GM23338 (cell line): ENCODE data around the gene EZH1. TPM values are rescaled to one million over a fixed set of nuclear protein-coding genes. Genes with fewer than 3 reads are reported as not detected.

Experiments
- ATAC-seq: fragments of 200-7000 bp; cut with Tn5 transposase; 3 replicates; pipeline ENCODE4 v1.9.1; 2020
- DNase-seq: peaks from one replicate; pipeline ENCODE4 v3.0.0-alpha.2; 2015; ENCODE audit warnings: low spot score
- H2AFZ ChIP-seq: fragments of 200-600 bp; sonication (generic); 2 replicates; pipeline ENCODE4 v1.8.0; 2016; ENCODE audit warnings: antibody characterized with exemption, mild to moderate bottlenecking, moderate library complexity
- H3F3A ChIP-seq: fragments of 200-600 bp; sonication (generic); replicated peaks from 2 replicates; pipeline ENCODE4 v1.8.0; 2017; ENCODE audit warnings: antibody characterized with exemption, mixed run types, low read depth
- H3K27ac ChIP-seq: fragments of 200-600 bp; sonication (generic); 2 replicates; pipeline ENCODE4 v1.6.1; 2016; ENCODE audit warnings: low read depth
- H3K27me3 ChIP-seq: fragments of 200-600 bp; sonication (generic); 2 replicates; pipeline ENCODE4 v1.8.0; 2016; ENCODE audit warnings: mild to moderate bottlenecking, mixed run types, moderate library complexity; ENCODE audit not compliant: insufficient read depth
- H3K36me3 ChIP-seq: fragments of 200-600 bp; sonication (generic); 2 replicates; pipeline ENCODE4 v1.8.0; 2016; ENCODE audit warnings: mild to moderate bottlenecking; ENCODE audit not compliant: insufficient read depth
- H3K4me1 ChIP-seq: fragments of 200-600 bp; sonication (generic); 2 replicates; pipeline ENCODE4 v1.8.0; 2016; ENCODE audit warnings: mild to moderate bottlenecking, moderate library complexity; ENCODE audit not compliant: insufficient read depth
- H3K4me2 ChIP-seq: fragments of 200-600 bp; sonication (generic); 2 replicates; pipeline ENCODE4 v1.7.1; 2017; ENCODE audit warnings: mixed run types
- H3K4me3 ChIP-seq: fragments of 200-600 bp; sonication (generic); 2 replicates; pipeline ENCODE4 v1.6.1; 2016; ENCODE audit warnings: mixed run types
- H3K79me2 ChIP-seq: fragments of 200-600 bp; sonication (generic); replicated peaks from 2 replicates; pipeline ENCODE4 v1.8.0; 2017; ENCODE audit warnings: mild to moderate bottlenecking; ENCODE audit not compliant: insufficient read depth
- H3K9me2 ChIP-seq: fragments of 200-600 bp; sonication (generic); 2 replicates; pipeline ENCODE4 v1.8.0; 2017; ENCODE audit not compliant: insufficient read depth
- H4K20me1 ChIP-seq: fragments of 200-600 bp; sonication (generic); replicated peaks from 2 replicates; pipeline ENCODE4 v1.8.0; 2017; ENCODE audit warnings: mild to moderate bottlenecking; ENCODE audit not compliant: insufficient read depth
- H3K27ac Mint-ChIP-seq: 2 replicates; pipeline ENCODE4 v1.8.0; 2020; ENCODE audit warnings: inconsistent platforms, mild to moderate bottlenecking, moderate library complexity, mixed read lengths
- H3K27me3 Mint-ChIP-seq: 3 replicates; pipeline ENCODE4 v1.8.0; 2022; ENCODE audit warnings: low read depth, mild to moderate bottlenecking, moderate library complexity, mixed read lengths, inconsistent platforms; ENCODE audit not compliant: insufficient read depth, poor library complexity
- H3K36me3 Mint-ChIP-seq: 3 replicates; pipeline ENCODE4 v1.8.0; 2021; ENCODE audit warnings: low read depth, mild to moderate bottlenecking, inconsistent platforms, moderate library complexity, mixed read lengths
- H3K4me1 Mint-ChIP-seq: 3 replicates; pipeline ENCODE4 v1.8.0; 2020; ENCODE audit warnings: mild to moderate bottlenecking, inconsistent platforms, mixed read lengths
- H3K4me3 Mint-ChIP-seq: 3 replicates; pipeline ENCODE4 v1.8.0; 2021; ENCODE audit warnings: moderate library complexity, mild to moderate bottlenecking, inconsistent platforms, mixed read lengths
- H3K9me3 Mint-ChIP-seq: 3 replicates; pipeline ENCODE4 v1.8.0; 2020; ENCODE audit warnings: moderate library complexity, mild to moderate bottlenecking, inconsistent platforms, mixed read lengths
- CREB1 ChIP-seq: fragments of 250-450 bp; sonication (Bioruptor Pico); IDR thresholded peaks from 2 replicates; pipeline ENCODE4 v1.5.0; 2020; ENCODE audit warnings: low read depth, mild to moderate bottlenecking, moderate library complexity
- ETS1 ChIP-seq: IDR thresholded peaks from 2 replicates; pipeline ENCODE4 v1.6.1; 2016; ENCODE audit warnings: antibody characterized with exemption
- EZH2phosphoT487 ChIP-seq: fragments of 200-600 bp; sonication (generic); IDR thresholded peaks from one replicate; pipeline ENCODE4 v1.8.1; 2018; ENCODE audit warnings: antibody characterized with exemption; ENCODE audit not compliant: unreplicated experiment
- NANOG ChIP-seq: IDR thresholded peaks from 2 replicates; pipeline ENCODE4 v1.6.1; 2016; ENCODE audit warnings: antibody characterized with exemption, borderline replicate concordance
- POLR2AphosphoS5 ChIP-seq: IDR thresholded peaks from 2 replicates; pipeline ENCODE4 v1.6.1; 2016; ENCODE audit warnings: antibody characterized with exemption, low read depth
- REST ChIP-seq: IDR thresholded peaks from one replicate; pipeline ENCODE4 v1.6.1; 2018; ENCODE audit warnings: antibody characterized with exemption; ENCODE audit not compliant: unreplicated experiment
- STAT1 ChIP-seq: IDR thresholded peaks from one replicate; pipeline ENCODE4 v1.6.1; 2016; ENCODE audit warnings: antibody characterized with exemption; ENCODE audit not compliant: unreplicated experiment
- ZNF462 ChIP-seq: fragments of 250-450 bp; sonication (Bioruptor Pico); IDR thresholded peaks from 2 replicates; pipeline ENCODE4 v1.5.0; 2020; ENCODE audit warnings: mild to moderate bottlenecking, moderate library complexity
- polyA plus RNA-seq: library from polyadenylated mRNA; unstranded; fragments of >200 nt; fragmentation: Nextera tagmentation; extraction: Ambion mirVana; gene quantifications from 2 replicates; pipeline ENCODE4 v1.2.1, GENCODE V29; 2016
- total RNA-seq: library from RNA; depleted of rRNA; stranded (reverse); fragments of >200 nt; shearing (Covaris generic); gene quantifications from 2 replicates; pipeline ENCODE4 v1.2.3, GENCODE V29; 2014

Gene EZH1
- total and polyA plus RNA-seq, 2 experiments from 2014 or later: 16.9 to 18.0 TPM

DNA sequence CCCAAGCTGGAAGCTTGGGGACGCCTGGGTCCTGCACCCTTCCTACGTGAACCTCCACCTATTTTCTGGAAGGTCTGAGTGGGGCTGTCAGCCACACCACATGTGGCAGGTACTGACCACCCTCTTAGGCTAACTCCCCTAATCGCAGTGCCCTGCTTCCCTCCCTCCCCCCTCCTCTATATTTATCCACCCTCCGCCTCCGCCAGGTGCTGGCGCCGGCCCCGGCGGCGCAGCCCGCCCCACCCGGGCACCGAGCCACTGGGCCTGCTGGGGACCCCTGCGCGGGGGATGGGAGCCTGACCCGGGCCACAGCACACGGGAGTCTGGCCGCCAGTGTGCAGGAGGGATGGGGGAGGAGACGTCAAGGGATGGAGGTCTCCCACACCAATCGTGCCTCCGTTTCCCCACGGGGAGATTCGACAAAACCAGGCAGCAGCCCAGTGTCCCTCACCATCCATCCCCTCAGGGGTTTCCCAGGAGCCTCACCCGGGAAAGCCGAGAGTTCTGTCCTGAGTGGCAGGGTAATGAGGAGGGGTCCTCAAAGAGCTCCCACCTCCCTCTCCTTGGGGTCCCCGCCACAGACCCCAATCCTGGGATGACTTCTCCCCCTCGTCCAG, 69.4 kb downstream of the EZH1 start:
- Mint-ChIP-seq H3K4me3 (peak overlapping the region; percentile 86), H3K27ac (no peak overlapping the region), H3K36me3 (peaks cover 18% of the 10 kb centered on the region), H3K27me3 (peaks cover 65% of the 10 kb centered on the region), H3K9me3 (no peaks in the 10 kb centered on the region; the same call in 2 of the 3 replicates), H3K4me1 (peaks cover 40% of the 10 kb centered on the region)
- Histone ChIP-seq H3K79me2 (peaks cover 7% of the 10 kb centered on the region; the same call in 1 of the 2 replicates), H3K9me2 (no peaks in the 10 kb centered on the region), H4K20me1 (no peaks in the 10 kb centered on the region), H3K36me3 (no peaks in the 10 kb centered on the region; the same call in 1 of the 2 replicates), H3F3A (peaks cover 33% of the 10 kb centered on the region), H3K4me2 (peak overlapping the region; percentile 98), H3K27ac (no peak overlapping the region), H2AFZ (no peak overlapping the region), H3K27me3 (peaks cover 64% of the 10 kb centered on the region), H3K4me3 (peak overlapping the region; percentile 92), H3K4me1 (peaks cover 46% of the 10 kb centered on the region)
- DNase-seq (peak; percentile 70), ATAC-seq (no peak)
- TF ChIP-seq POLR2AphosphoS5 (no peak), REST (no peak), CREB1 (CRISPR knock-in tag) (no peak), EZH2phosphoT487 (no peak), STAT1 (no peak), ZNF462 (no peak), NANOG (no peak), ETS1 (no peak)
